GM10266 (cell line): ENCODE data around the gene GRIA4.

Experiments
- DNase-seq: peaks from one replicate; pipeline ENCODE4 v3.0.0; 2012; ENCODE audit errors: extremely low spot score
- CTCF ChIP-seq: IDR thresholded peaks from 2 replicates; pipeline ENCODE4 v1.5.1; 2012; ENCODE audit warnings: mild to moderate bottlenecking, low read depth; ENCODE audit not compliant: control insufficient read depth, insufficient read depth; ENCODE audit errors: missing control alignments

Gene GRIA4

GRCh38 chr11:105609832-105610781 lies at the start of gene GRIA4:
Gene GRIA4 (plus strand): TSS chr11:105610073. CDS start chr11:105610998, 925 bp downstream.
- no peak for DNase-seq
- TF ChIP-seq CTCF, result no peak

DNA sequence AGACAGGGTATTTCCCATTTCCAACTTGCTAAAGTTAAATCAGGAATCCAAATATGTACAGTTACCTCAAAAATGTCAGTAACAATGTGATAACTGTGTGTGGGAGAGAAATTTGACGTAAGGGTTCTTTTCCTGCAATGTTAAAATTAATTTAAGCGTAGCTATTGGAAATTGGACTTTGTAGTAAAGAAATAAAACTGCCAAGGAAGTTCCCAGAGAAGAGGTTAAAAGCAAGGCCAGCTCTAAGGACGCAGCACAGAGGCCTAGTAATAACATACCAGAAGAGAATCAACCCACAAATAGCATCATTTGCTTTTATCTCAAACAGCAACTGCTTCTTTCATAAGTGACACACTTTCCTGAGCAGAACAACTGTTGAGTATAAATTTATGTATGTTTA lies 36.8 kb upstream of the GRIA4 start:
- DNase-seq, result no peak
- no peak for TF ChIP-seq CTCF

DNA sequence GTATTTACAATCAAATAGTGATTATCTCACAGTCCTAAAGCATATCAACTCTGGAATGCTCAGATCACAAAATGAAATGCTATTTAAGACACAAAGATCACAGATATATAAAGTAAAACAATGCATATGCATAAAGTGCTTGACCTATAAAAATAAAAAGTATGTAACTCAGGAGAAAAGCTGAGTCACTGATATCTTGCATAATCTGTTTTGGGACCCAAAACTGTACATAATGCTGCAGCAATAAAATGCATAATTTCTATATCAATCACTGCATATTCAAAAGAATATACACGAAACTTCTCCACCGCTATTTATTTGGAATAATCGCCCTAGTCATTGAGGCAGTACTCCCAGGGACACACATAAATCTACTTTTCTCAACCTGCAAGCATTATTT lies 34.9 kb upstream of the GRIA4 start:
- TF ChIP-seq CTCF, result no peak

DNA sequence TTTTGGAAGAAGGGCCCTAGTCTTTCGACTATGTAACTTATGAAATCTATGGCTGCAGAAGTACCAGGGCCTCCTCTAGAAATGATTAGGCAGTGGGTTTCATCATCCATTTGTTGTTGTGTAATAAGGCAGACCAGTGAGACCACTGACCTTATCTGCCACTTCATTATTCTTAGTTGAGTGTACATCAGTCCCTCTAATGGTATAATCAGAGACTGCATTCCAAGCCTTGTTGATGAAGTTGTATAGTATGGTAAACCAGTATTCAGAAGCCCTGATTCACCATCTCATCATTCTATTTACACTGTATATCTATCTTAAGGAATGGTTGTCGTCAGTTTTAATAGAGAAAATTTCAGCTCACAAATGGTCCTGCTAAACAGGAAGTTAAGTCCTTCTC lies 32.2 kb upstream of the GRIA4 start:
- no peak for TF ChIP-seq CTCF
- no peak for DNase-seq

More for the DNA sequence above, 34.9 kb upstream of the GRIA4 start:
- no peak for DNase-seq

GRCh38 chr11:105579111-105579510 lies 30.8 kb upstream of the GRIA4 start:
- no peak for DNase-seq
- TF ChIP-seq CTCF, result no peak

GRCh38 chr11:105582497-105582896 lies 27.4 kb upstream of the GRIA4 start:
- TF ChIP-seq CTCF, result no peak
- no peak for DNase-seq

DNA sequence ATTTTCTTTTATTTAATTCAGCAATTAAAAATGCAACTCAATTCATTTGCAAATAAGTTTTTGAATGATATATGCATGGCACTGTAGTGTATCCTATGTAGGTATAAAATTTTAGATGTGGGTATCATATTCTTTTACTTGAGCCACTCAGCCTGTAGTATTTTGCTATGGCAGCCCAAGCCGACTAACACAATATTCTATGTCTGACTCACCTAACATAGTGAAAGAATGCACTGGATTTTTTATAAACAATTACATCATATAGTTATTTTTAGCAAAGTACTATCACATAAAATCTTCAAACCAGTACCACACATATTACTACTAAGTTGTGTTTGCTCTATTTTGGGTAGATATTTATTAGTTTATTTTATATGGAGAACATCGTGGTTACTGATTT lies 21.9 kb upstream of the GRIA4 start:
- no peak for DNase-seq
- TF ChIP-seq CTCF, result no peak
